ENCODE measurements around the gene P2RY12.

The P2RY12 gene

GRCh38 chr3:151384741-151385174 lies at the start of gene P2RY12:
TSS of gene P2RY12 (minus strand) at chr3:151384753. CDS start at chr3:151338845, 45,908 bp downstream.
- DNase-seq (ENCODE audit: extremely low read depth in 1 of 2, low read depth in 1 of 2) = no peak

DNA sequence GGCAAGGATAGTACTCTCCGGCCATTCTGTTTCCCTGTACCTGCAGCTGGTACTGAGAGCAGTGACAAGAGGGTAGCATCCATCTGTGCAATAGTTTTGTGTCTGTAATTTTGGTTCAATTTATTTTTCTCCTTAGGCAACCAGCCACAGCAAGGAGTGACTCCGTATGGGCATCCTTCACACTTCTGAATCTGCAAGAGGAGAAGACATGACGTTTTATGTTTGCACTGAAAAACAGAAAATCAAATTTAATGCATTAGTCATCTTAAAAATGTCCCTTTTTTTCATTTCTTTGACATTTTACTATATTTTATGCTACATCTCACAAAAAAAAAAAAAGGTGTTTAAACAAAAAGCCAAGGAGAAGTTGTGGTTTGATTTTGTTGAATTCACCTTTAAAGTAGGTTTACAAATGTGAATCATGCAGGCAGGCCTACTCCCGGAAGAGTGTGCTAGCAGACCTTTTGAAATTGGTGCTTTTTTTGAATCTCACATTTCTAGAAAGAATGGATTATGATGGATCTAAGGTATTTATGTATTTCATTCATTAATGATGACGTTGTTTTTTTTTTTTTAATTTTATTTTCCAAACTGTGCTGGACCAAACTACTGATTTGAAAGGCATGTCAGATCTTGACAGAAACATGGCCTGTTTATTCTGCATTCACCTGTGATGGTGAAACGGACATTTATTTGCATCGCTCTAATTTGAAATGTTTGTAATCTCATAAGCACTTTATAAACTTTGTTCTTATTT lies 48.2 kb upstream of the P2RY12 start:
- DNase-seq (ENCODE audit: extremely low read depth in 1 of 2, low read depth in 1 of 2) = no peak

DNA sequence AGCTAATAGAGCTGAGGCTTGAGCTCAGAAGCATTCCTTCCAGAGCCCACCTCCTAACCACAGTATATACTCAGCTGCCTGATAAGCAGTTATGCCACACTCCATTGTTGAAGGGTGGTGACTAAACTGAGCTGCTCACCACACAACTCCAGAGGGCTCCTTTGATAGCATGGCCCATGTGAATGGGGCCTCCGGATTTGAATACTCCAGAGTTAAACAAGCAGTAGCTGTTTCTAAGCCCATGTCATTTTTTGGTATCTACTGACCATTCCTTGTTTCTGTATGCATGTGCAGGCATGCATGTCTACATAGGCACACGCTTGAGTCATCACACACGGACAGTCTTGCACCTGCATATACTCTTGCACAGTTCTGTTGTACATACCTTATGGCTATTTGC lies 47.4 kb upstream of the P2RY12 start:
- no peak for DNase-seq (ENCODE audit: extremely low read depth in 1 of 2, low read depth in 1 of 2)

- no peak for DNase-seq (ENCODE audit: extremely low read depth in 1 of 2, low read depth in 1 of 2)
These were observed 46.4 kb upstream of the P2RY12 start for GRCh38 chr3:151430821-151431484.

DNA sequence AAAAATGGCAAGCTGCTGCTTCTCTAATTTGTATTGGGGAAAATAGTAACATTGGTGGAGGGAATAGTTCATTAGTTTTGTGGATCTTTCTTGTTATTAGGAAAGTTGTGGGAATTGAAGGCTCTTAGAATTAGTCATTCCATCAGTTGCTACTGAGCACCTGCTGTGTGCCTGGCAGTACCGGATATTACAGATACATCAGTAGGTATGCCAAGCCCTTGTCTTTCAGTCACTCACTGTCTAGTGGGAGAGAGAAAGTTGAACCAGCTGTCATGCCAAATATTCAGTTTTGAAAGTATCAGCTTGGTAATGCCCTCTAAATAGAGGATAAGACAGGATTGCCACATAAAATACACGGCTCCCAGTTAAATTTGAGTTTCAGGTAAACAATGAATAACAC lies 43.8 kb upstream of the P2RY12 start:
- no peak for DNase-seq (ENCODE audit: extremely low read depth in 1 of 2, low read depth in 1 of 2)

GRCh38 chr3:151426341-151426657 lies 41.7 kb upstream of the P2RY12 start:
- DNase-seq (ENCODE audit: extremely low read depth in 1 of 2, low read depth in 1 of 2) = no peak

DNA sequence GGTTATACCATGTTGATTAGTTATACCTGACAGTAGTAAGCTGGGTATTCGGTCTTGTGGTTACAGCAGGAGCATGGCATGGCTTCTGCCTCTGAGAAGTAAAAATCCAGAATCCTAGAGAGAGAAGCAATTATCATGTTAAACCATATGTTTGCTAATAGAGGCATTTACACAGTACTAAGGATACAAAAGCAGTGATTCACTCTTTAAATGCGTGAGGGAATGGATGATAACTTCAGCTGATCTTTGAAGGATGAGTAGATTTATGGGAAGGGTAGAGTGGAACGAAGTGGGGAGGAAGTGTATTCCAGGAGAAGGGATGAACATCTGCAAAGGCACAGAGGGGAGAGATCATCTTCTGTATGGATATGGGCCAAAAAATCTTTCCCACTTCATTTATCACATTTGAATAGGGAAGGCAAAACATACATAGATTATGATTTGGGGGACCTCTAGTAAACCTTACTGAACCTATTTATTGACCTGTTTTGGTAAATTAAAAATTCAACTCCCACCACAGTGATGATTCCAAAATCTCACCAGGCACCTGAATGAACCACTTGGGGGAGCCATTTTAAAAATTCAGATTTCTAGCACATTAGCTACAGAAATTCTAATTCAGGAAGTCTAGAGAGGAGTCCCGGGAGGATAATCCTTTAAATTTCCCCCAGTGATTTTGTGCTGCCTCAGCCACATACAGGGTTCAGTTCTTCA lies 41.2 kb upstream of the P2RY12 start:
- DNase-seq (ENCODE audit: extremely low read depth in 1 of 2, low read depth in 1 of 2) = no peak

GRCh38 chr3:151423091-151423490 lies 38.5 kb upstream of the P2RY12 start:
- no peak for DNase-seq (ENCODE audit: extremely low read depth in 1 of 2, low read depth in 1 of 2)

GRCh38 chr3:151421938-151422337 lies 37.4 kb upstream of the P2RY12 start:
- no peak for DNase-seq (ENCODE audit: extremely low read depth in 1 of 2, low read depth in 1 of 2)

GRCh38 chr3:151419806-151420205 lies 35.3 kb upstream of the P2RY12 start:
- no peak for DNase-seq (ENCODE audit: extremely low read depth in 1 of 2, low read depth in 1 of 2)

- DNase-seq (ENCODE audit: extremely low read depth in 1 of 2, low read depth in 1 of 2) = no peak
These were observed 30.7 kb upstream of the P2RY12 start for GRCh38 chr3:151415289-151415688.

DNA sequence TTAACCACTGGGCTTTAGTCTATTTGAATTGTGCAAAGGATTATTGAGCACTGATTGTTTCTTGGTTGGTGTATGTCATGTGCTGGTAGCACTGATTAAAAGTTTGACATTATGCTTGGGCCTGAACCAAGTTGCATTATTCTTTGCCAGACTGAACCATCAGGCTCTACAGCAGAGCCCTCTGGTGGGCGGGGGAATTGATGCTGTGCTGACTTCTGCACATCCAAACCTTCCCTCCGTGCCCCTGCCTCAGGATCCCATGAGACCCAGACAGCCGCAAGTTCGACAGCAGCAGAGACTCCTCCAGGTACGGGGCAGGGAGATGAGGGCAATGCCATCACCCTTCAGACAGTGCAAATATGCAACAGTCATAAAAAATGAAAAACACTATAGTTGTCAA lies 28.4 kb upstream of the P2RY12 start:
- DNase-seq (ENCODE audit: extremely low read depth in 1 of 2, low read depth in 1 of 2) = no peak

- no peak for DNase-seq (ENCODE audit: extremely low read depth in 1 of 2, low read depth in 1 of 2)
These were observed 26.5 kb upstream of the P2RY12 start for GRCh38 chr3:151410891-151411559.

DNA sequence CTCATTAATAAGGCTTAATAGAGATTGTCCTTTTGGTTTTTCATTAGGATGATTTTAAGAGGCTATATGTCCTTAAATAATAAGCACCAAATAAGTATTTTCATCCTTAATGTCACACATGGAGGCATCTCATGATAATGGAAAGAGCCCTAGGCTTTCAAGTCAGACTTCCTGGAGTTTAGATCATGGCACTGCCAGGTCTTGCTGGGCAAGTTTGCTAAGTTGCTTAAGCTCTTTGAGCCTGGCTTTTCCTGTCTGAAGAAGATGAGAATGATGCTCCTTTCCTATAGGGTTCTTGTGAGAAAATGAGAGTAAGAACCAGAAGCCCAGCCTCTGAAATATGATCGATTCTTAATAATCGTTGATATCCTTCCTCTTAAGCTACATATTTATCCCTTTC lies 23.4 kb upstream of the P2RY12 start:
- no peak for DNase-seq (ENCODE audit: extremely low read depth in 1 of 2, low read depth in 1 of 2)

DNA sequence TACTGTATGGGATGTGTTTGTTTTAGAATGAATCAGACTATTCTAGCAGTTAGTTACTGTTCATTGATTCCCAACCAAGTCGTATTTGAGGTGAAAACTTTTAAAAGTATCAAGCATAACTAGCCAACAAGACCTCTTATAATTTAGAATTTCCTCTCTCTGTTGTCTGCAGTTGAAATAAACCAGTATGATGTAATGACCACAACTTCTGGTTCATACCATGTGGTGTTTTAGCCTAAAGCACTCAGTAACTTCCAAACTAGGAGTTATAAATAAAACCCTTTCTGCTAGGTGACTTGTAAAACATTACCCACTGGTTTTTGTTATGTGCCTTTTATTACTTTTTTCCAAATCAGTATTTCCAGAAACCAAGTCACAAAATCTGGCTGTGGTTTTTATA lies 19.8 kb upstream of the P2RY12 start:
- DNase-seq (ENCODE audit: extremely low read depth in 1 of 2, low read depth in 1 of 2) = no peak

DNA sequence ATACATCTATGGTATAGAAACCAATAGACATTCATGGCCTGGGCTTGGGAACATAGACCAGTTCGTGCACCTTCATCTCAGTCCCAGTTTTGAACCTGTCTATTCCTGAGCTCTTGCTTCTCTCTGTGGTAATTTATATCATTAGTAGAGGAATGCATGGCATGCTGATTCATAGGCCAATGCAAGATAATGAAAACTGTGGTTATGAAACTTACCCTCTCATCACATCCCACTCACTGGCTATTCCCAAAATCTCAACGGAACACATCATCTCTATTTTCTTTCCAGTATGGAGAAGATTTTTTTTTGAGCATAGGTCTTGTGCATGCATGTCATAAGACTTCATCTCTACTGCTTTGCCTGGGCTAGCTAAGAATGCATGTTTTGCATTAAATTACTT lies 18.7 kb upstream of the P2RY12 start:
- no peak for DNase-seq (ENCODE audit: extremely low read depth in 1 of 2, low read depth in 1 of 2)

GRCh38 chr3:151402349-151402748 lies 17.8 kb upstream of the P2RY12 start:
- DNase-seq (ENCODE audit: extremely low read depth in 1 of 2, low read depth in 1 of 2) = no peak

GRCh38 chr3:151400341-151400740 lies 15.8 kb upstream of the P2RY12 start:
- DNase-seq (ENCODE audit: extremely low read depth in 1 of 2, low read depth in 1 of 2) = no peak

DNA sequence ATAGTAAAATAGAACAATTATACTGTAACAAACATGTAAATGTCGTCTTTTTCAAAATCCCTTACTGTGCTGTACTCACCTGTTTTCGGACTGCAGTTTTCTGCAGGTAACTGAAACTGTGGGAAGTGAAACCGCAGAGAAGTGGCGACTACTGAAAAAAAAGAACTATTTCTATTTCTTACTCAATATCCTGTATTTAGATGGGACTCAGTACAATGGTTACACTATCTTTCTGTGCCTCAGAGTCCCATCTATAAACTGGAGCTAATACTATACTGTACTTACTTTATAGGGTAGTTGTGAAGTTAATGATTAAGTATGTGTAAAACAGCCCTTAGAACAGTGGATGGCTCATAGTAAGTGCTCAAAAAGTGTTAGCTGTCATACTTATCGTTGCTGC lies 14.3 kb upstream of the P2RY12 start:
- DNase-seq (ENCODE audit: extremely low read depth in 1 of 2, low read depth in 1 of 2) = no peak

GRCh38 chr3:151395806-151396205 lies 11.3 kb upstream of the P2RY12 start:
- DNase-seq (ENCODE audit: extremely low read depth in 1 of 2, low read depth in 1 of 2) = no peak

GRCh38 chr3:151394611-151395010 lies 10.1 kb upstream of the P2RY12 start:
- DNase-seq (ENCODE audit: extremely low read depth in 1 of 2, low read depth in 1 of 2) = no peak

DNA sequence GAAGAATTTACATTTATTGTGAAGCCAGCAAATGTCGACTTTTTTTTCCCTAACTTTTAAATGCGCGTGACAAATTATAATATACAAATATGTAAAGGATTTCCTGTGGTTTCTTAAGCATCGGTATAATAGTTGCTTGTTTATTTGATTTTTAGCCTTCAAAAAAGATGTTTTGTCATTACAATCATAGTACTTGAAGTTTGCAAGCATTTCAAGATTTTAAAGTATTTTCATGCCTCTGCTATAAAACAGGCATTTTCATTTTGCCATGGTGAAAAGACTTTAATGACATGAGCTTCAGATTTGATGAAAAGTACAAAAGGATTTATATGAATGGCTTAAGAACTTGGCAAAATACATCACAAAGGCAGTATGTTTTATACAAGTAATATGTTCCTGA lies 9.4 kb upstream of the P2RY12 start:
- DNase-seq (ENCODE audit: extremely low read depth in 1 of 2, low read depth in 1 of 2) = no peak

All from activated CD8-positive, alpha-beta memory T cell treated with anti-CD3 and anti-CD28 coated beads for 1 hour (primary cell).